RWPE1 (cell line): ENCODE data around the gene DNAI2.

Source experiments
- CTCF ChIA-PET: fragments of 350-600 bp; sonication (Branson Sonifier 250); formaldehyde crosslinking; extraction: SDS; loops from one replicate; lab custom pipeline; 2021; lab: Yijun Ruan, JAX
- POLR2A ChIA-PET: fragments of 400-600 bp; formaldehyde crosslinking; extraction: SDS; loops from one replicate; lab custom pipeline; 2020; ENCODE audit warnings: antibody characterized with exemption; ENCODE audit not compliant: low non-redundant PET; lab: Yijun Ruan, JAX
- DNase-seq: peaks from one replicate; pipeline ENCODE4 v3.0.0; 2012; ENCODE audit warnings: low spot score
- H3K27ac ChIP-seq: fragments of 450-650 bp; 2 replicates; pipeline ENCODE4 v1.5.1; 2017
- CTCF ChIP-seq: fragments of 450-650 bp; conservative IDR thresholded peaks from 2 replicates; pipeline ENCODE4 v1.5.1; 2017; ENCODE audit warnings: low read depth, mild to moderate bottlenecking

The DNAI2 gene

DNA sequence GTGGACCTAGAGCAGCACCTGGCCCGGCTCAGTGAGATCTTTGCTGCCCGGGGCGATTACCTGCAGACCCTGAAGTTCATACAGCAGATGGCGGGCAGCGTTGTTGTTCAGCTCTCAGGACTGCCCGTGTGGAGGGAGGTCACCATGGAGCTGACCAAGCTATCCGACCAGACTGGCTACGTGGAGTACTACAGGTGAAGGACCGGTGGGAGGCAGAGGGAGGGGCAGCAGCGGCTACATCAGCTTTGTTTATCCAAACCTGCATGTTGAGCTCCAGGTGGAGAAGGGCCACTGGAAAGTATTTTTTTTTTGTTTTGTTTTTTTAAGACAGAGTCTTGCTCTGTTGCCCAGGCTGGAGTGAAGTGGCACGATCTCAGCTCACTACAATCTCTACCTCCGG, 36.7 kb upstream of the DNAI2 start:
- no peak overlapping the region for H3K27ac ChIP-seq
- no peak for TF ChIP-seq CTCF
- CTCF ChIA-PET, result interaction anchor here (0.6 to 0.7 kb wide), 2 partner anchors 221 to 554 kb away, joined by 3 read pairs; no protein-coding TSS in a partner anchor
- POLR2A ChIA-PET, result no interaction called here
- no peak for DNase-seq

- CTCF ChIA-PET, result interaction anchor here (0.6 to 0.7 kb wide), 2 partner anchors 18 to 1377 kb away, joined by 3 to 4 read pairs; no protein-coding TSS in a partner anchor
- H3K27ac ChIP-seq, result no peak overlapping the region
- POLR2A ChIA-PET, result no interaction called here
- no peak for DNase-seq
- TF ChIP-seq CTCF, result no peak
Measured at GRCh38 chr17:74239172-74239571, 34.9 kb upstream of the DNAI2 start.

DNA sequence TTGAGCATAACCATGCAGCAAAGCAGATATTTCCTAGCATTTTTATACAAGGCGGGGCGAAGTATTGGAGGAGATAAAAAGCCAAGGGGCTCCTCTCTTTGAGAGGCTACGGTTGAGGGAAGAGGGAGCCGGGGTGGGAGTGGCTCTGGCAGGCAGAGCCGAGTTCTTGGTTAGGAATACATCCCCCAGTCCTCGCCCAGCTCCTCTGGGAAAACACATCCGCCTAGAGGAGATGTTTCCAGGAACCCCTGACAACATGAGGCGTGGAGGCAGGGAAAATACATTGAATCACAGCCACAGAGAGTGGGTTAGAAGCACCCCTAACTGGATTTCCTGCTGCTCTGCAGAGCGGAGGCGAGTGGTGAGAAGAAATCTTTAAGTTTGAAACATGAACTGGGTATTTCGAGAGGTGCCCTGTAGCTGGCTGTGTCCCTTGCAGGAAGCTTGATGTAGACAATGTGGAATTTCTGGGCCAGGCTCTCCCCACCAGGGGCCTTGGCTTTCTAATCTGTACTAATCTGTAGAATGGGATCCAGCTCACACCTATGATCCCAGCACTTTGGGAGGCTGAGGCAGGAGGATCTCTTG, 33.3 kb upstream of the DNAI2 start:
- ChIA-PET CTCF (interaction anchor here (0.9 to 1.1 kb wide), 2 partner anchors 11 to 12 kb away, joined by 3 read pairs; no protein-coding TSS in a partner anchor), POLR2A (no interaction called here)
- H3K27ac ChIP-seq, result no peak overlapping the region
- no peak for DNase-seq
- no peak for TF ChIP-seq CTCF

DNA sequence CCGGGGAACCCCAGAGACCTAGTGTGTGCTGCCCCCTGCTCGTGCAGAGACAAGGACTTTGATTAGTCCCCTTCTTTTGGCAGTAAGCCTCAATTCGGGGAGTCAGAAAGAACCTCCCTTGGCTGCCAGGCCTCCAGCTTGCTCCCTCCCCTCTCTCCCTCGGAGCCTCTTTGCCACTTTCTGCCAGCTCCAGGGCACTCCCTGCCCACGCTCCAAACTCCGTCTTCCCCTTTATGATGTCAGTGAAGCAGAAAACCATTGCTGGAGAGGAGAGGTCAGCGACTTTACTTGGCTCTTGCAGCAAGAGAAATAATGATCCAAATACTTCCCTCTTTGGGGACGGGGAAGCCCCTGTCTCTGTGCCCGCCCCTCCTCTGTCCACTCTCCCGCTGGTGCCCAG, 32.6 kb upstream of the DNAI2 start:
- no peak overlapping the region for H3K27ac ChIP-seq
- no peak for TF ChIP-seq CTCF
- CTCF ChIA-PET, result interaction anchor here (0.9 kb wide), 1 partner anchor 10 kb away, joined by 3 read pairs; no protein-coding TSS in a partner anchor
- DNase-seq, result no peak
- POLR2A ChIA-PET, result no interaction called here

- CTCF ChIA-PET, result interaction anchor here (0.9 kb wide), 1 partner anchor 10 kb away, joined by 3 read pairs; no protein-coding TSS in a partner anchor
- no peak for DNase-seq
- TF ChIP-seq CTCF, result no peak
- POLR2A ChIA-PET, result no interaction called here
- no peak overlapping the region for H3K27ac ChIP-seq
Measured at GRCh38 chr17:74241847-74242246, 32.2 kb upstream of the DNAI2 start.

- TF ChIP-seq CTCF, result no peak
- ChIA-PET POLR2A (no interaction called here), CTCF (interaction anchor here (0.6 kb wide), 1 partner anchor 1622 kb away, joined by 5 read pairs; no protein-coding TSS in a partner anchor)
- H3K27ac ChIP-seq, result no peak overlapping the region
- DNase-seq, result no peak
Measured at GRCh38 chr17:74243013-74243755, 30.9 kb upstream of the DNAI2 start.
